T47D (cell line): Measurements from ENCODE around the gene KRTAP12-2.

Experiments used
- DNase-seq, 2 experiments: peaks; one replicate each; pipeline versions ENCODE4 v3.0.0 to v3.0.0-alpha.2; 2011 to 2012; ENCODE audit warnings: low read depth in 1 of 2, low spot score in 1 of 2
- JUND ChIP-seq: IDR thresholded peaks from 2 replicates; pipeline ENCODE4 v1.6.1; 2012; ENCODE audit warnings: low read depth
- in situ Hi-C: cut with HindIII; loops from 2 replicates; pipeline ENCODE4 v1.10.0; 2016; ENCODE audit warnings: low sequenced_read_pairs, low pct_unique_long_range_greater_than_20kb

KRTAP12-2 gene, protein sequence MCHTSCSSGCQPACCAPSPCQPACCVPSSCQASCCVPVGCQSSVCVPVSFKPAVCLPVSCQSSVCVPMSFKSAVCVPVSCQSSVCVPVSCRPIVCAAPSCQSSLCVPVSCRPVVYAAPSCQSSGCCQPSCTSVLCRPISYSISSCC

DNA sequence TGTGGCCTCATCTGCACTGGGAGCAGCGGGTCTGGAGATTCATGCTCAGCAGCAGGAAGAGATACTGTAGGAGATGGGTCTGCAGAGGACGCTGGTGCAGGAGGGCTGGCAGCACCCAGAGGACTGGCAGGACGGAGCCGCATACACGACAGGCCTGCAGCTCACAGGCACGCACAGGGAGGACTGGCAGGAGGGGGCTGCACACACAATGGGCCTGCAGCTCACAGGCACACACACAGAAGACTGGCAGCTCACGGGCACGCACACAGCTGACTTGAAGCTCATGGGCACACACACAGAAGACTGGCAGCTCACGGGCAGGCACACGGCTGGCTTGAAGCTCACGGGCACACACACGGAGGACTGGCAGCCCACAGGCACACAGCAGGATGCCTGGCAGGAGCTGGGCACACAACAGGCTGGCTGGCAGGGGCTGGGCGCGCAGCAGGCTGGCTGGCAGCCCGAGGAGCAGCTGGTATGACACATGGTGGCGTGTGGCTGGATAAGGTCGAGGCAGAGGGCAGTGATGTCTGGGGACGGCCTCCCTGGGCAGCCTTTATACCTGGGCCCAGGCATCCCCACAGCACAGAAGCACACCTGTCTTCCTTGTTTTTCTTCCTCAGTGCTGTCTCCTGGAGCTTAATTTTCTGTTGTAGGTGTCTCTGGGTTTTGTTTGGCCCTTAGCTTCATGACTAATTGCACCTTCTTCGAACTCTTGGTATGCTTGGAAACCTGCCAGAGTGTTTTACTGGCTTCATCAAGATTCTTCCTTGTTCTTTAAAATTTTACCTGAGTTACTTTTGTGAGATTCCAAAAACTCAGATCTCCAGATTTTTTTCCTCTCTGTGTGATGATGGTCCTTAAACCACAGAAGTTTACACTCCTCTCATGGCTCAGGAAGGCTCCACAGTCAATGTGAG is at the start of gene KRTAP12-2:
Gene KRTAP12-2, minus strand, starts transcription at position 527 of the 920 bp plus-strand sequence. Its CDS starts 41 bp downstream, at position 486.
- no peak for TF ChIP-seq JUND
- in situ Hi-C loops: no loop called here
- DNase-seq: no peak

DNA sequence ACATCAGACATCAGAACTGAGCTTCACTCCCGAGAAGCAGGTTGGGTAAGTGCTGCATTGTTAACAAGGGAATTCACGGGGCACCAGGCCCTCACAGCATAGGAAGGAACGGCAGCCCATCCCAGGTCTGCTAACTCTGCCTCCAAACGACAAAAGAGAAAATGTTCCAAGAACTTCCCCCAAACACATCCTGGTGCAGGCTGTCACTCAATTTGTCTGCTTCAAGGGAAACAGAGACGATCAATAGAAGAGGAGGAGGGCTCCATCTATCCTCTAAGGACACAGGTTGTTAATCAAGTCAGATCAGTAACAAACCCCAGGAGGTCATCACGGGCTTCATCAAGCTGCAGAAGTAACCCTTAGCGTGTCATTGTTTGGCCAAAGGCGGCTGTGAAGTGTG is 48.2 kb upstream of the KRTAP12-2 start:
- DNase-seq: no peak
- in situ Hi-C loops: no loop called here
- no peak for TF ChIP-seq JUND

DNA sequence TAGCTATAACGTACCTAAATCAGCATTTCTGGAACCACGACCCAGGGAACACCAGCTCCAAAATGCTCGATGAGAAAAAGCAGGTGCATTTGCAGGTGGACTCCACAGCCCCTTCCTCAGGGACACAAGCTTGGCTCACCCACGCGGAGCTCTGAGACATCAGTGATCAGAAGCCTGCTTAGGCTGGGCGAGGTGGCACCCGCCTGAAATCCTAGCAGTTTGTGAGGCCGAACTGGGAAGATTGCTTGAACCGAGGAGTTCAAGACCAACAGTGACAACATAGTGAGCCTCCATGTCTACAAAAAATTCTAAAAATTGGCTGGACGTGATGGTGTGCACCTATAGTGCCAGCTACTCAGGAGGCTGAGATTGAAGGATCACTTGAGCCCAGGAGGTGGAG is 47.1 kb upstream of the KRTAP12-2 start:
- DNase-seq: no peak
- TF ChIP-seq JUND: no peak
- in situ Hi-C loops: no loop called here

DNA sequence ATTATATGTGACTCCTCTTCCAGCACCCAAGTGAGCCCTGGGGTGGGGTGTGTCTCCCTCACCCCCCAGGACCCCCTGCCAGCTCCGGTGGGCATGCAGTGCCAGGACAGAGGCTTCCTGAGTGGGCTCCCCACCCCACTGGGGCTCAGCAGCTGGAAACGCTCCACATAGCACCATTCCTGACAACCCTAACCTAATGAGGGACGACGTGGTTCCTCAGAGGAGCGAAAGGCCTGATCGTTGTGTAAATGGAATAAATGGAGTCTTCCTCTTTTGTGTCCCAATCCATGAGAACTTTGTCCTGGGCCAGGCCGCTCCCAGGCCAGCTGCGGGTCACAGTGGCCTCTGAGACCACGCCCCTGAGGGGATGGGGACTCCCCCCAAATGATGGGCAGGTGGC is 46.4 kb upstream of the KRTAP12-2 start:
- DNase-seq: no peak
- TF ChIP-seq JUND: no peak
- in situ Hi-C loops: no loop called here

DNA sequence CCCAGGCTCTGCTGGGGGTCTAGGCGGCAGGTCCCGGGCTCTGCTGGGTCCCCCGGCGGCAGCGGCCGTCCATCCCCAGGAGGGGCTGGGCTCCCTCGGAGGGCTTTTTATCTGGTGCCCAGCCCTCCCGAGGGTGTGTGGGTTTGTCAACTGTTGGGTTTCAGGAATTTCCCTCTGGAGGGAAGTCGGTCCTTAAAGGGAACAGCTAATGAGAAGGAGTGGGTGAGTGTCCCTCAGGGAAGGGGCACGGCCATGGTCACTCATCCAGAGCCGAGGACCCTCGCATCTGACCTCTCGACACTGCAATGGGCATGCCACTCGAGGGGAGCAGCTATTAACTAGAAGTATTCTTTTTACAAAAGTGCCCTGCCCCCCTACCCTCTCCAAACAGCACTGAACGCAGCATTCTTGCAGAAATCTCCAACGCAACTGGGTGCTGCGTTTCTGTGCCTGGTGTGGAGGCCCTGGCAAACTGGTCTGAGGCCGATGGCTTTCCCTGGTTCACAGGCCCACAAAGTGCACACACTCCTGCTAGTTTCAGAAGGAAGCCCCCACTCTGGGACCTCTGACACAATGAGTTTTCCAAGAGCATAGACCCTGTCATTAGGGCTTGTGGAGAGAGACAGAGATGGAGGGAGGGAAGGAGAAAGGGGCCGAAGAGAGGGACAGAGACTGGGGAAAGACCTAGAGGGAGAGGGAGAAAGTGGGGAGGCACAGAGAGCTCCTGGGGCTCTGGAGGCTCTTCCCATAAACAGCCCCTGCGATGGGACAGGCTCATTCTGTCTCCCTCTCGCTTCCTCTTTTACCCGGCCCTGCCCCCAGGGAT is 45.7 kb upstream of the KRTAP12-2 start:
- in situ Hi-C loops: no loop called here
- DNase-seq: no peak
- TF ChIP-seq JUND: no peak

DNA sequence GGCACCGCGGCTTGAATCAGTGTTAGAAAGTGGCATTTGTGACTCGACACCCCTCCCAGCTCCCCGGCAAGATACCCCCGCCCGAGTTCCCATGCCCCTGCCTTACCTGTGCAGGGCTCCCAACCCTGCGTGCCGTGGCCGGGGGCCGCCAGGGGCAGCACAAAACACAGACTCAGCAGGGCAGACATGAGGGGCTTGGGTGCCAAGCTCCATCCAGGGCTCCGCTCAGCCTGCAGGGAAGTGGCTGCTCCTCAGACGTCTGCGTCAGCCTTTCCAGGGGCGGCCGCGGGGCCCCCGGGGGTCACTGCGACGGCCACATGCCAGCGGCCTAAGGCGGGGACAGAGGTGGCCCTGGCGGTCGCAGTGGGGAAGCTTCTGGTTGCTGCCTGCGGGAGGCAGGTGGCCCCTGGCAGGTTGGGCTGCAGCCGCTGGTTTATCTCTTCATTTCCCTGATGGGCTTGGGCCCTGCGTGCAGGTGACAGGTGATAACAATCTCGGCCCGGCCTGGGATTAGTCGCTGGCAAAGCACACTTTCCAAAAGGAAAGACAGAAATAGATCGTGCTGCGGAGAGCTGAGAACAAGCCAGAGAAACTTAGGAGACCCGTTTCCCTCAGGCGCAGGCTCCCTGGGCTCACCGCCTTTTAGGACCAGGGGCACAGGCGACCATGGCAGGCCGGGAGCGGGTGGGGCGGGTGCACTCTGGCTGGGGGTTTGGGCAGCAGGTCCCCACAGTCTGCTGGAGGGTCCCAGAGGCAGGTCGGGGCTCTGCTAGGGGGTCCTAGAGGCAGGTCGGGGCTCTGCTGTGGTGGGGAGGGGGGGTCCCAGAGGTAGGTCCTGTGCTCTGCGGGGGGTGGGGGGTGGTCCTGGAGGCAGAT is 44.8 kb upstream of the KRTAP12-2 start, which contains the start of gene TSPEAR:
Gene TSPEAR, minus strand, starts transcription at position 246 of the 876 bp plus-strand sequence. Its CDS starts 58 bp downstream, at position 188.
- TF ChIP-seq JUND: no peak
- in situ Hi-C loops: no loop called here
- peak in 1 of 2 experiments; percentile 13 for DNase-seq

DNA sequence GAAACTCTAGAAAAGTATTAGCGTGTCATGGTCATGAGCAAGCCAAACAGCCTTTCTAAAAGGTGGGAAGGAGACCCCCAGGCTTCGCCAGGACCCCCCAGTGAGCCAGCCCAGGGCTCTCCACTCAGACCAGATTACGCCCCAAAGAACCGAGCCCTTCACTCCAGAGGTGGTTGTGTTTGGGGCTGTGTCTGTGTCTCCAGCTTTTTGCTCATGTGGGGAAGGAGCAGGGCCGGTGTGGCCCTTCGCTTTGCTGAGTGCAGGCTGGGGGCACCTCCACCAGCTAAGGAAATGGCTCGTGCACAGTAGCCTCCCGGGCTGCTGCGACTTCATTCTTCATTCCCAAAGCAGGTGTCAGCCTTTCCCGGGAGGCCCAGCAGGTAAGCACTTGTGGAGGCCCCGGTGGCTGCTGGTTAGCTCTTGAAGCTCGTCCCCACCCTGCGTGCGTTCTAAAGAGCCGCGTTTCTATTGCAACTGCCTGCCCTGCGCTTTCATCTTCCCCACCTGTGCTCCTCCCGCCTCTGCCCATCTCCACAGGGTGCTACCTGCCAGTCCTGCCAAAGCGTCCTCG is 44.1 kb upstream of the KRTAP12-2 start:
- peak in 1 of 2 experiments; percentile 21 for DNase-seq
- in situ Hi-C loops: no loop called here
- no peak for TF ChIP-seq JUND

DNA sequence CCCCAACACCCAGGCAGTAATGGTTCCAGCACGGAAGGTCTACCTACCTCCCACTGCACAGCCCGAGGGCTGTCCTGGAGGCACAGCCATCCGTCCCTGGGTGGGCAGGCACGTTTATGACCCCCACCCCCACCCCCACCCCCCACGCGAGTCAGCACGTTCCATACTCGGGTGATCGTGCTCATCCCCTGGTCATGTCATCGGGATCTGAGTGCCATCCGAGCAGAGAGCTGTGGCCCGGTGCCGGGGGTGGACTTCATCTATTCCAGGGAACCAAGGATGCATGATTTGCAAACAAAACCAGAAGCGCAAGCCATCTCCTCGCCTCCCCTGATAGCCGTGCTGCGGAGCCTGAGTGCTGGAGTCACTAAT is 43.6 kb upstream of the KRTAP12-2 start:
- no peak for TF ChIP-seq JUND
- no peak for DNase-seq
- in situ Hi-C loops: no loop called here

DNA sequence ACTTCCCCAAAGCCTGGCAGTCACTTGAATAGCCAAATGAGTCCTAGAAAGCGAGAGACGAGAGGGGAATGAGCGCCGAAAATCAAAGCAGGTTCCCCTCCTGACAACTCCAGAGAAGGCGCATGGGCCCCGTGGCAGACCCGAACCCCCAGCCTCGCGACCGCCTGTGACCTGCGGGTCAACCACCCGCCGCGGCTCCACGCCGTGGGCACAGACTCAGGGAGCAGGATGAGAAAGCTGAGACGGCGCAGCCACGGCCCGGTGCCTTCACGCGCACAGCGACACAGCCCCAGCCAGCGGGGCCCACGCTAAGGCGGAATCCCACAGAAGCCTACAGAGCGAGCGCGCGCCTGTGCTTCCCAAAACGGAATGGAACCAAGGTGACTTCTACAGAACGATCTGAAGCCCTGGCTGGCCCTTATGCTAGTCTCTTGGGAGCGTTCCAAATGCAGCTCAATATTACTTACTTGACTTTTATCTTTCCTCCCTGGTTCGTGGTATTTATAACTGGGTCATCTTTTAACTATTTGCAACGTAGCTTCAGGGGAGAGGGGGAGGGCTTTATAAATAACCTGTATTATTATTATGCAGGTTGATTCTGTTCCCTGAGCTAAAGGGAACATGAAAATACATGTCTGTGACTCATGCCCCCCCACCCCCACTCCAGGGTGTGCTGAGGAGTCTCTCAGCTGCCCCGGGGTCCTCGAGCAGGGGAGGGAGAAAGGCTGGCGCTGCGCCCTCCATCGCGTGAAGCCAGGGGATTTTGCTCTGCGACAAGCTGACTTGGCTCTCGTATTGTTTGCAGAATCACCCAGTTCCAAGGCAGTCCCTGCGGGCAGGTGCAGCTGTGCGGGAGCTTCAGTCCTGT is 42.9 kb upstream of the KRTAP12-2 start:
- peak in 1 of 2 experiments; percentile 22 for DNase-seq
- no peak for TF ChIP-seq JUND
- in situ Hi-C loops: no loop called here

DNA sequence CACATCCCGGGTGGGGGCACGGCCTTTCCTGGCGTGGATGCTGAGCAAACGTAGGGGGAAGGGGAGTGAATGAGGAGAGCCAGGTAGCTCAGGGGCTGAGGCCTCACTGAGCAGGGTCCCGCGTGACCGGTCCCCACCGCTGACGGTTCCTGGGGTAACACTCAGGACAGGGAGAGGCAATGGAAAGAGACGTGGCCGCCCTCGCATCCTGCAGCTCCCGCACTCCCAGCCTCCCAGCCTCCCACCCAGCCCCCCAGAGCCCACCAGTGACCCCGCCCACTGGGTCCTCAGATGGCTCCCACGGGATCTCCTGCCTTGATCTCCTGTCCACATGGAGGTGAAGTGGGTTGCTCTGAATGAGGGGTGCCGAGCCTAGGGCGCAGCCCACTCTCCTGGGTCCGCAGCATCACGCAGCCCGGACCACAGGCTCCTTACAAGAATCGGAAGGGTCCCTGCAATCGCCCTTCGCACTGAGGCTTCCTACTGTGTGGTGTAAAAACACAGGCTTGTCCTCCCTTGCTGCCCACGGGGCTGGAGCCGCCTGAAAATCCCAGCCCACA is 42.2 kb upstream of the KRTAP12-2 start:
- in situ Hi-C loops: no loop called here
- DNase-seq: no peak
- no peak for TF ChIP-seq JUND
